HepG2 (cell line): Measurements from ENCODE around the gene DLST. TPM values are rescaled to one million over a fixed set of nuclear protein-coding genes. Genes with fewer than 3 reads are reported as not detected.

Source experiments
- BRD4 ChIP-seq: sonication (generic); formaldehyde crosslinking; IDR thresholded peaks from 2 replicates; pipeline ENCODE4 v1.4.0; 2020; ENCODE audit warnings: missing genetic modification reagents
- CBX2 ChIP-seq, 2 experiments: fragments of 200-600 bp in 1 of 2; sonication (generic); formaldehyde crosslinking in 1 of 2; IDR thresholded peaks; 2 replicates each; pipeline versions ENCODE4 v1.7.0 to v1.8.1; 2018 to 2022; ENCODE audit warnings: low read depth in 2 of 2, low read length in 1 of 2, mild to moderate bottlenecking in 1 of 2, missing genetic modification reagents in 1 of 2
- CCAR2 ChIP-seq: fragments of 200-400 bp; formaldehyde crosslinking; optimal IDR thresholded peaks from 2 replicates; pipeline ENCODE3; 2018; ENCODE audit warnings: low read depth, mild to moderate bottlenecking, low read length, moderate library complexity
- DMAP1 ChIP-seq: IDR thresholded peaks from 2 replicates; pipeline ENCODE4 v1.6.1; 2016
- DNMT1 ChIP-seq: sonication (generic); formaldehyde crosslinking; IDR thresholded peaks from 2 replicates; pipeline ENCODE4 v1.5.1; 2020; ENCODE audit warnings: mild to moderate bottlenecking, missing genetic modification reagents
- EEA1 ChIP-seq: sonication (generic); formaldehyde crosslinking; IDR thresholded peaks from 2 replicates; pipeline ENCODE4 v1.5.1; 2020; ENCODE audit warnings: mild to moderate bottlenecking, missing genetic modification reagents, borderline replicate concordance
- GABPA ChIP-seq, 2 experiments: IDR thresholded peaks; 2 replicates each; pipeline ENCODE4 v1.6.1; 2011 to 2016; ENCODE audit warnings: low read depth in 2 of 2, low read length in 1 of 2, missing biosample characterization in 1 of 2, missing genetic modification characterization in 1 of 2
- HNF1B ChIP-seq: sonication (generic); formaldehyde crosslinking; IDR thresholded peaks from 2 replicates; pipeline ENCODE4 v1.5.1; 2020; ENCODE audit warnings: mild to moderate bottlenecking, moderate library complexity, missing genetic modification reagents
- JUNB ChIP-seq: sonication (generic); formaldehyde crosslinking; IDR thresholded peaks from 2 replicates; pipeline ENCODE4 v1.8.0; 2022; ENCODE audit warnings: missing genetic modification reagents, mild to moderate bottlenecking, borderline replicate concordance
- KDM3A ChIP-seq: IDR thresholded peaks from 2 replicates; pipeline ENCODE4 v1.6.1; 2018; ENCODE audit warnings: low read depth, missing compliant biosample characterization
- POLR2G ChIP-seq: fragments of 200-400 bp; formaldehyde crosslinking; IDR thresholded peaks from 2 replicates; pipeline ENCODE4 v1.6.1; 2018; ENCODE audit warnings: mild to moderate bottlenecking, low read depth, low read length, moderate library complexity
- TERF1 ChIP-seq: sonication (generic); formaldehyde crosslinking; IDR thresholded peaks from 2 replicates; pipeline ENCODE4 v1.8.0; 2022; ENCODE audit warnings: mild to moderate bottlenecking, missing genetic modification reagents, moderate library complexity
- ZFP91 ChIP-seq: sonication (generic); formaldehyde crosslinking; IDR thresholded peaks from 2 replicates; pipeline ENCODE4 v1.9.0; 2022; ENCODE audit warnings: missing genetic modification reagents, mild to moderate bottlenecking, borderline replicate concordance
- ZNF331 ChIP-seq: sonication (generic); formaldehyde crosslinking; IDR thresholded peaks from 2 replicates; pipeline ENCODE4 v1.4.0; 2020; ENCODE audit warnings: missing genetic modification reagents
- polyA plus RNA-seq, 8 experiments: library from polyadenylated mRNA; depleted of rRNA in 3 of 8; stranded (reverse) in 7 of 8; unstranded in 1 of 8; fragments of >200 nt; fragmentation: Illumina TruSeq in 4 of 8; extraction: Trizol in 4 of 8; gene quantifications; 2 replicates each; pipeline versions ENCODE4 v1.2.1 to v1.2.3, GENCODE V29; 2011 to 2016; ENCODE audit warnings: low read depth in 4 of 8, missing spikeins in 1 of 8, mixed read lengths in 1 of 8; ENCODE audit not compliant: insufficient read depth in 1 of 8
- total RNA-seq, 5 experiments: library from RNA; depleted of rRNA; stranded (reverse); fragments of >200 nt; fragmentation: Illumina TruSeq; extraction: Trizol; gene quantifications; 2 replicates each; pipeline ENCODE4 v1.2.3, GENCODE V29; 2016; ENCODE audit warnings: low read depth in 1 of 5
- TF ChIP-seq, protein P1 (sequence below): sonication (generic); formaldehyde crosslinking; IDR thresholded peaks from 2 replicates; pipeline ENCODE4 v1.5.0; 2020; ENCODE audit warnings: missing genetic modification reagents
- TF ChIP-seq, protein P2 (sequence below): IDR thresholded peaks from 2 replicates; pipeline ENCODE4 v1.4.0; 2020; ENCODE audit warnings: mild to moderate bottlenecking, missing genetic modification reagents

The DLST gene
- total and polyA plus RNA-seq, 2 of the 13 experiments (the other 11 are each of a cell fraction or from before 2014, with no cell fraction given): 56.5 to 94.3 TPM

GRCh38 chr14:74881431-74882102, at the start of gene DLST (continued):
- TF ChIP-seq JUNB (CRISPR knock-in tag): no peak
- peak; percentile 78 for TF ChIP-seq DMAP1
- TF ChIP-seq ZFP91: peak; percentile 90
- TF ChIP-seq, protein P1, sequence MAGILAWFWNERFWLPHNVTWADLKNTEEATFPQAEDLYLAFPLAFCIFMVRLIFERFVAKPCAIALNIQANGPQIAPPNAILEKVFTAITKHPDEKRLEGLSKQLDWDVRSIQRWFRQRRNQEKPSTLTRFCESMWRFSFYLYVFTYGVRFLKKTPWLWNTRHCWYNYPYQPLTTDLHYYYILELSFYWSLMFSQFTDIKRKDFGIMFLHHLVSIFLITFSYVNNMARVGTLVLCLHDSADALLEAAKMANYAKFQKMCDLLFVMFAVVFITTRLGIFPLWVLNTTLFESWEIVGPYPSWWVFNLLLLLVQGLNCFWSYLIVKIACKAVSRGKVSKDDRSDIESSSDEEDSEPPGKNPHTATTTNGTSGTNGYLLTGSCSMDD (CRISPR knock-in tag): no peak
- TF ChIP-seq HNF1B (CRISPR knock-in tag): peak; percentile 87
- TF ChIP-seq DNMT1: no peak
- TF ChIP-seq CCAR2: no peak
- TF ChIP-seq KDM3A (CRISPR knock-in tag): peak; percentile 51; the same call in 1 of the 2 replicates
- no peak for TF ChIP-seq CBX2 (IDR thresholded peaks at IDR 0.05; ENCODE audit: low read depth, low read length)
- 0 out of 2 replicates have a peak, but pooled peaks have one; percentile 76 for TF ChIP-seq CBX2 (CRISPR knock-in tag; IDR thresholded peaks at IDR 0.05; ENCODE audit: low read depth)
- no peak for TF ChIP-seq BRD4 (CRISPR knock-in tag)
- TF ChIP-seq ZNF331 (CRISPR knock-in tag): peak; percentile 38
- TF ChIP-seq GABPA (IDR thresholded peaks at IDR 0.05; ENCODE audit: low read depth, low read length): peak; percentile 97
- TF ChIP-seq GABPA (CRISPR knock-in tag; IDR thresholded peaks at IDR 0.05; ENCODE audit: low read depth): peak; percentile 97
- TF ChIP-seq, protein P2, sequence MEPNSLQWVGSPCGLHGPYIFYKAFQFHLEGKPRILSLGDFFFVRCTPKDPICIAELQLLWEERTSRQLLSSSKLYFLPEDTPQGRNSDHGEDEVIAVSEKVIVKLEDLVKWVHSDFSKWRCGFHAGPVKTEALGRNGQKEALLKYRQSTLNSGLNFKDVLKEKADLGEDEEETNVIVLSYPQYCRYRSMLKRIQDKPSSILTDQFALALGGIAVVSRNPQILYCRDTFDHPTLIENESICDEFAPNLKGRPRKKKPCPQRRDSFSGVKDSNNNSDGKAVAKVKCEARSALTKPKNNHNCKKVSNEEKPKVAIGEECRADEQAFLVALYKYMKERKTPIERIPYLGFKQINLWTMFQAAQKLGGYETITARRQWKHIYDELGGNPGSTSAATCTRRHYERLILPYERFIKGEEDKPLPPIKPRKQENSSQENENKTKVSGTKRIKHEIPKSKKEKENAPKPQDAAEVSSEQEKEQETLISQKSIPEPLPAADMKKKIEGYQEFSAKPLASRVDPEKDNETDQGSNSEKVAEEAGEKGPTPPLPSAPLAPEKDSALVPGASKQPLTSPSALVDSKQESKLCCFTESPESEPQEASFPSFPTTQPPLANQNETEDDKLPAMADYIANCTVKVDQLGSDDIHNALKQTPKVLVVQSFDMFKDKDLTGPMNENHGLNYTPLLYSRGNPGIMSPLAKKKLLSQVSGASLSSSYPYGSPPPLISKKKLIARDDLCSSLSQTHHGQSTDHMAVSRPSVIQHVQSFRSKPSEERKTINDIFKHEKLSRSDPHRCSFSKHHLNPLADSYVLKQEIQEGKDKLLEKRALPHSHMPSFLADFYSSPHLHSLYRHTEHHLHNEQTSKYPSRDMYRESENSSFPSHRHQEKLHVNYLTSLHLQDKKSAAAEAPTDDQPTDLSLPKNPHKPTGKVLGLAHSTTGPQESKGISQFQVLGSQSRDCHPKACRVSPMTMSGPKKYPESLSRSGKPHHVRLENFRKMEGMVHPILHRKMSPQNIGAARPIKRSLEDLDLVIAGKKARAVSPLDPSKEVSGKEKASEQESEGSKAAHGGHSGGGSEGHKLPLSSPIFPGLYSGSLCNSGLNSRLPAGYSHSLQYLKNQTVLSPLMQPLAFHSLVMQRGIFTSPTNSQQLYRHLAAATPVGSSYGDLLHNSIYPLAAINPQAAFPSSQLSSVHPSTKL: no peak; the same call in 1 of the 2 replicates
- peak; percentile 83 for TF ChIP-seq POLR2G
- peak; percentile 48; the same call in 1 of the 2 replicates for TF ChIP-seq EEA1
- peak; percentile 77; the same call in 1 of the 2 replicates for TF ChIP-seq TERF1 (CRISPR knock-in tag)
